Measurements from ENCODE around the gene SCYL2.

- TF ChIP-seq POLR2AphosphoS5 (IDR thresholded peaks at IDR 0.05; ENCODE audit: low read depth, low read length) (no peak), TAF1 (IDR thresholded peaks at IDR 0.05; ENCODE audit: borderline replicate concordance, low read depth, low read length) (no peak)
These were observed 116.9 kb downstream of the SCYL2 start for GRCh38 chr12:100383586-100384558.
